Neural progenitor cell (in vitro differentiated cells): ENCODE results near the gene ELMO1. TPM values are rescaled to one million over a fixed set of nuclear protein-coding genes. Genes with fewer than 3 reads are reported as not detected.

ENCODE experiments used
- DNase-seq: peaks from one replicate; pipeline ENCODE4 v3.0.0-alpha.2; 2016; ENCODE audit warnings: low spot score
- H2AFZ ChIP-seq: fragments of 200-600 bp; sonication (generic); replicated peaks from 2 replicates; pipeline ENCODE4 v1.6.1; 2016; ENCODE audit warnings: antibody characterized with exemption
- H3F3A ChIP-seq: fragments of 200-600 bp; sonication (generic); 2 replicates; pipeline ENCODE4 v1.6.1; 2016; ENCODE audit warnings: antibody characterized with exemption, low read depth
- H3K27ac ChIP-seq: fragments of 200-600 bp; sonication (generic); 2 replicates; pipeline ENCODE4 v1.5.1; 2016; ENCODE audit warnings: mild to moderate bottlenecking
- H3K27me3 ChIP-seq: fragments of 200-600 bp; sonication (generic); 2 replicates; pipeline ENCODE4 v1.6.1; 2016; ENCODE audit warnings: mild to moderate bottlenecking, moderate library complexity
- H3K36me3 ChIP-seq: fragments of 200-600 bp; sonication (generic); 2 replicates; pipeline ENCODE4 v1.5.1; 2016
- H3K4me1 ChIP-seq: fragments of 200-600 bp; sonication (generic); 2 replicates; pipeline ENCODE4 v1.6.1; 2016; ENCODE audit warnings: mixed run types
- H3K4me2 ChIP-seq: fragments of 200-600 bp; sonication (generic); 2 replicates; pipeline ENCODE4 v1.6.1; 2016
- H3K4me3 ChIP-seq: fragments of 200-600 bp; sonication (generic); 2 replicates; pipeline ENCODE4 v1.5.1; 2016
- H3K79me2 ChIP-seq: fragments of 200-600 bp; sonication (generic); 2 replicates; pipeline ENCODE4 v1.6.1; 2016; ENCODE audit warnings: low read depth
- H3K9ac ChIP-seq: fragments of 200-600 bp; sonication (generic); 2 replicates; pipeline ENCODE4 v1.6.1; 2016
- H3K9me3 ChIP-seq: fragments of 200-600 bp; sonication (generic); 2 replicates; pipeline ENCODE4 v1.5.1; 2016; ENCODE audit warnings: low read depth
- H4K20me1 ChIP-seq: fragments of 200-600 bp; sonication (generic); 2 replicates; pipeline ENCODE4 v1.6.1; 2016; ENCODE audit warnings: low read depth
- H3K27ac Mint-ChIP-seq: 3 replicates; pipeline ENCODE4 v1.8.0; 2021; ENCODE audit warnings: mixed read lengths
- H3K27me3 Mint-ChIP-seq: 2 replicates; pipeline ENCODE4 v1.8.0; 2022; ENCODE audit warnings: low read depth, mild to moderate bottlenecking, inconsistent platforms, moderate library complexity, mixed read lengths; ENCODE audit not compliant: insufficient read depth
- H3K36me3 Mint-ChIP-seq: 3 replicates; pipeline ENCODE4 v1.8.0; 2021; ENCODE audit warnings: mixed read lengths
- H3K4me1 Mint-ChIP-seq: 3 replicates; pipeline ENCODE4 v1.8.0; 2021; ENCODE audit warnings: mixed read lengths
- H3K4me3 Mint-ChIP-seq: 3 replicates; pipeline ENCODE4 v1.8.0; 2021; ENCODE audit warnings: mild to moderate bottlenecking, moderate library complexity, mixed read lengths
- H3K9me3 Mint-ChIP-seq: 3 replicates; pipeline ENCODE4 v1.8.0; 2020; ENCODE audit warnings: mixed read lengths
- EZH2 ChIP-seq: fragments of 200-600 bp; sonication (generic); IDR thresholded peaks from 2 replicates; pipeline ENCODE4 v1.6.1; 2017; ENCODE audit warnings: antibody characterized with exemption, mild to moderate bottlenecking, moderate library complexity
- EZH2phosphoT487 ChIP-seq: fragments of 200-600 bp; sonication (generic); IDR thresholded peaks from 2 replicates; pipeline ENCODE4 v1.6.1; 2017; ENCODE audit warnings: antibody characterized with exemption
- total RNA-seq: library from RNA; depleted of rRNA; stranded (reverse); fragments of >200 nt; gene quantifications from 2 replicates; pipeline ENCODE4 v1.2.3, GENCODE V29; 2015; ENCODE audit warnings: low replicate concordance
- TF ChIP-seq, protein P1 (sequence below): fragments of 200-600 bp; sonication (generic); IDR thresholded peaks from 2 replicates; pipeline ENCODE4 v1.5.1; 2017; ENCODE audit warnings: antibody characterized with exemption, mild to moderate bottlenecking

ELMO1 gene
- total RNA-seq, 1 donor from 2014 or later, result 22.0 TPM

DNA sequence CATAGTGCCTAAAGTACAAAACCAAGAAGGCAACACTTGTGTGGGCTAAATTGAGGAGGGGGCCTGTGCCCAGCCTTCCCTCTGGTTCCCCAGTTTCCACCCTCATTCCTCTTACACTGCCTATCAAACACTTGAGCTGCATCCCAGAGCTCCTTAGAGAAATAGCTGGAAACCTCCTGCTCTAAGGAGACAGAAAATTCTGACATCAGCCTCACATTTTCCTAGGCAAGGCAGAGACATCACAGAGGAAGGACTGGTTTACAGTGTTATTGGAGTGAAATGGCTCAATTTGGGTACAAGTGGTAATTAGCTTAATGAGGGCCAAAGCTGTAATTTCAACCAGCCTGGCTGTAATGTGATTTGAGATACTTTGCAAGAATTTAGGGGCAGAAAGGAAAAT lies 532.0 kb downstream of the ELMO1 start:
- Histone ChIP-seq H2AFZ (no peak overlapping the region), H4K20me1 (no peaks in the 10 kb centered on the region), H3K27ac (no peak overlapping the region), H3K4me3 (no peak overlapping the region), H3K36me3 (no peaks in the 10 kb centered on the region), H3K9me3 (no peaks in the 10 kb centered on the region), H3K79me2 (no peaks in the 10 kb centered on the region), H3K4me1 (no peaks in the 10 kb centered on the region), H3K27me3 (no peaks in the 10 kb centered on the region), H3K9ac (no peak overlapping the region), H3F3A (no peaks in the 10 kb centered on the region), H3K4me2 (no peak overlapping the region)
- Mint-ChIP-seq H3K27me3 (no peaks in the 10 kb centered on the region), H3K9me3 (no peaks in the 10 kb centered on the region), H3K36me3 (no peaks in the 10 kb centered on the region), H3K4me3 (no peak overlapping the region), H3K4me1 (peaks cover 6% of the 10 kb centered on the region), H3K27ac (no peak overlapping the region)
- no peak for DNase-seq
- TF ChIP-seq EZH2, result no peak
- TF ChIP-seq, protein P1, sequence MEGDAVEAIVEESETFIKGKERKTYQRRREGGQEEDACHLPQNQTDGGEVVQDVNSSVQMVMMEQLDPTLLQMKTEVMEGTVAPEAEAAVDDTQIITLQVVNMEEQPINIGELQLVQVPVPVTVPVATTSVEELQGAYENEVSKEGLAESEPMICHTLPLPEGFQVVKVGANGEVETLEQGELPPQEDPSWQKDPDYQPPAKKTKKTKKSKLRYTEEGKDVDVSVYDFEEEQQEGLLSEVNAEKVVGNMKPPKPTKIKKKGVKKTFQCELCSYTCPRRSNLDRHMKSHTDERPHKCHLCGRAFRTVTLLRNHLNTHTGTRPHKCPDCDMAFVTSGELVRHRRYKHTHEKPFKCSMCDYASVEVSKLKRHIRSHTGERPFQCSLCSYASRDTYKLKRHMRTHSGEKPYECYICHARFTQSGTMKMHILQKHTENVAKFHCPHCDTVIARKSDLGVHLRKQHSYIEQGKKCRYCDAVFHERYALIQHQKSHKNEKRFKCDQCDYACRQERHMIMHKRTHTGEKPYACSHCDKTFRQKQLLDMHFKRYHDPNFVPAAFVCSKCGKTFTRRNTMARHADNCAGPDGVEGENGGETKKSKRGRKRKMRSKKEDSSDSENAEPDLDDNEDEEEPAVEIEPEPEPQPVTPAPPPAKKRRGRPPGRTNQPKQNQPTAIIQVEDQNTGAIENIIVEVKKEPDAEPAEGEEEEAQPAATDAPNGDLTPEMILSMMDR, result no peak
- TF ChIP-seq EZH2phosphoT487, result no peak

- no peaks in the 10 kb centered on the region for H3K4me1 ChIP-seq
- no peaks in the 10 kb centered on the region for H4K20me1 ChIP-seq
- H3K4me3 ChIP-seq, result no peak overlapping the region
- Mint-ChIP-seq H3K27ac (no peak overlapping the region), H3K9me3 (no peaks in the 10 kb centered on the region), H3K36me3 (no peaks in the 10 kb centered on the region), H3K4me1 (peaks cover 6% of the 10 kb centered on the region), H3K4me3 (no peak overlapping the region), H3K27me3 (no peaks in the 10 kb centered on the region)
- no peaks in the 10 kb centered on the region for H3K9me3 ChIP-seq
- no peaks in the 10 kb centered on the region for H3K79me2 ChIP-seq
- H3K36me3 ChIP-seq, result no peaks in the 10 kb centered on the region
- H3K27me3 ChIP-seq, result no peaks in the 10 kb centered on the region
- no peak overlapping the region for H3K27ac ChIP-seq
- H2AFZ ChIP-seq, result no peak overlapping the region
- no peak for DNase-seq
- H3K4me2 ChIP-seq, result no peak overlapping the region
- H3F3A ChIP-seq, result no peaks in the 10 kb centered on the region
- H3K9ac ChIP-seq, result no peak overlapping the region
- no peak for TF ChIP-seq EZH2phosphoT487
- TF ChIP-seq, protein P1, result no peak
- TF ChIP-seq EZH2, result no peak
These were observed 532.5 kb downstream of the ELMO1 start for GRCh38 chr7:36916116-36916515.

GRCh38 chr7:36911788-36912187 lies 536.9 kb downstream of the ELMO1 start:
- Histone ChIP-seq H3K4me3 (no peak overlapping the region), H4K20me1 (no peaks in the 10 kb centered on the region), H3F3A (no peaks in the 10 kb centered on the region), H3K4me1 (no peaks in the 10 kb centered on the region), H3K27me3 (no peaks in the 10 kb centered on the region), H3K79me2 (no peaks in the 10 kb centered on the region), H3K4me2 (no peak overlapping the region), H3K9ac (no peak overlapping the region), H3K36me3 (no peaks in the 10 kb centered on the region), H3K27ac (no peak overlapping the region), H2AFZ (no peak overlapping the region), H3K9me3 (no peaks in the 10 kb centered on the region)
- Mint-ChIP-seq H3K4me1 (peaks cover 6% of the 10 kb centered on the region), H3K4me3 (no peak overlapping the region), H3K36me3 (no peaks in the 10 kb centered on the region), H3K27me3 (no peaks in the 10 kb centered on the region), H3K27ac (no peak overlapping the region), H3K9me3 (no peaks in the 10 kb centered on the region)
- TF ChIP-seq EZH2phosphoT487 (no peak), EZH2 (no peak)
- TF ChIP-seq, protein P1, result no peak
- no peak for DNase-seq

- no peak overlapping the region for H3K27ac ChIP-seq
- no peaks in the 10 kb centered on the region for H3K4me1 ChIP-seq
- H3K9ac ChIP-seq, result no peak overlapping the region
- no peaks in the 10 kb centered on the region for H3K27me3 ChIP-seq
- H3K4me3 ChIP-seq, result no peak overlapping the region
- no peak for DNase-seq
- no peaks in the 10 kb centered on the region for H3F3A ChIP-seq
- no peaks in the 10 kb centered on the region for H3K9me3 Mint-ChIP-seq
- H4K20me1 ChIP-seq, result no peaks in the 10 kb centered on the region
- H2AFZ ChIP-seq, result no peak overlapping the region
- no peak overlapping the region for H3K27ac Mint-ChIP-seq
- no peaks in the 10 kb centered on the region for H3K27me3 Mint-ChIP-seq
- H3K4me2 ChIP-seq, result no peak overlapping the region
- peaks cover 6% of the 10 kb centered on the region for H3K4me1 Mint-ChIP-seq
- no peaks in the 10 kb centered on the region for H3K9me3 ChIP-seq
- no peaks in the 10 kb centered on the region for H3K36me3 ChIP-seq
- TF ChIP-seq EZH2 (no peak), EZH2phosphoT487 (no peak)
- TF ChIP-seq, protein P1, result no peak
- H3K36me3 Mint-ChIP-seq, result no peaks in the 10 kb centered on the region
- H3K4me3 Mint-ChIP-seq, result no peak overlapping the region
- no peaks in the 10 kb centered on the region for H3K79me2 ChIP-seq
These were observed 537.8 kb downstream of the ELMO1 start for GRCh38 chr7:36910859-36911258.
